SIG-M5 treated with dmso at 0.1 percent for 504 hours (cell line): ENCODE data around the gene EREG.
"Not testable (repeated sequence)": the region's sequence is repeated elsewhere in the genome, so short reads cannot be mapped to it uniquely, and the experiment has no call there.

Source experiments
- DNase-seq: peaks from one replicate; lab custom pipeline; 2025; ENCODE audit not compliant: unreplicated experiment; lab: John Stamatoyannopoulos, UW

Gene EREG

DNA sequence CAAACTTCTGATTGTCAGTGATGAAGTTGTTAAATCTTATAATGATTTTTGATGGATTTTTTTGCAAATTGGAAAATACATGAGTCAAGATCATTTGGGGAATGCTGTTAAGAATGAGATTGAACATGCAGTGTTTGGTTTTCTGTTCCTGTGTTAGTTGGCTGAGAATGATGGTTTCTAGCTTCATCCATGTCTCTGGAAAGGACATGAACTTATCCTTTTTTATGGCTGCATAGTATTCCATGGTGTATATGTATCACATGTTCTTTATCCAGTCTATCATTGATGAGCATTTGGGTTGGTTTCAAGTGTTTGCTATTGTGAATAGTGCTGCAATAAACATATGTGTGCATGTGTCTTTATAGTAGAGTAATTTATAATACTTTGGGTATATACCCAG is 24.5 kb upstream of the EREG start:
- not testable (repeated sequence) for DNase-seq

- no peak for DNase-seq
Measured at GRCh38 chr4:74344031-74344430, 20.9 kb upstream of the EREG start.

DNA sequence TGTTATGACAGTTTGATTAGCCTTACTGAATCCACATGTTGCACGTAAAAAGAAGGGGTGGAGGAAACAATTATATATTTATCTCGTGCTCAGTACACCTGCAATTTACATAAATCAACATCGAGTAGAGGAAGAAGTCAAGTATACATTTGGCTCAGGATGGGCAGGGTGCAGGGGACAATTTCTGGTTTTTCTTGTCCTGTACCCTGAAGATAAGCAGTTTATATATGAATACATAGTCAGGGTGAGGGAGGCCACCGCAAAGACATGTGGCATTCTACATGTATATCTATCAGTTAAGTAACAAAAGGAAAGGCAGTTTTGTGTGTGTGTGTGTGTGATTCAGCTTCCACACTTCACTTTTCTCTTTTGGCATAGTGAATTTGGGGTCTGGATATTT is 11.1 kb upstream of the EREG start:
- DNase-seq: no peak

DNA sequence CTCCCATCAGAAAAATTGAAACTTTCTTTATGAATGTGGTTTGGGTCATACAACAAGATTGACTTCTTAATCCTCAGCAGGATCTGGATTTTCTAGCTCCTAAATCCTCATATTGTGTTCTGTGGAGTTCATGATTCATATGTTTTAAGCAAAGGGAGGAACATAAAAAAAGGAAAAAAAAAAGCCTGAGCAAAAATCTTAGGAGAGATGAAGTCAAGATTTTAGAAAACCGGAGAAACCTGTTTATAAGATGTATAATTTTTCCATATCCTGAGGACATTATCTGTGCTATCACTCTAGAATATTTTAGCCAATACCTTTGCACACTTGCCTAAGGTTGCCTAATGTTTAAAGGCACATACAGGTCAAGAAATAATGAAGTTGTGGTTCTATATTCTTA is 7.0 kb upstream of the EREG start:
- no peak for DNase-seq

GRCh38 chr4:74361671-74362070 is 3.3 kb upstream of the EREG start:
- no peak for DNase-seq

DNA sequence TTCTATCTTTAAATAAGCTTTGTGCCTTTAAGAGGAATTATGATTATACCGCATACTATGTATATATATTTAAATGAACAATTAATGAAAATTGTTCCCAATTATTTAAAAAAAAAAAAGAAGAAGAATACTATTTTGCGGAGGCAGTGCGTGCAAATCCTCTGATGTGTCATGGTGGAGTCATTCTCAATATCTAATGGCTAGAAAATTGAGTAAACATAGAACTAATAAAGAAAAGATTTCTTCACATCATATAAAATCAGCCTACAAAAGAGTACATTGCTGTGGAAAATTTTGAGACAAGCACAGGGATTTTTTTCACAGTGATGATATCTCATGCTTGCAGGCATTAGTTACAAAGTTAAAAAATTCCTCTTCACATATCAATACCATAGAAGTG is 2.6 kb upstream of the EREG start:
- DNase-seq: no peak

GRCh38 chr4:74364256-74364651 is 691 bp upstream of the EREG start:
- DNase-seq: no peak

GRCh38 chr4:74365761-74366160 is 816 bp downstream of the EREG start:
- no peak for DNase-seq

- no peak for DNase-seq
Measured at GRCh38 chr4:74366367-74366911, 1.5 kb downstream of the EREG start.

DNA sequence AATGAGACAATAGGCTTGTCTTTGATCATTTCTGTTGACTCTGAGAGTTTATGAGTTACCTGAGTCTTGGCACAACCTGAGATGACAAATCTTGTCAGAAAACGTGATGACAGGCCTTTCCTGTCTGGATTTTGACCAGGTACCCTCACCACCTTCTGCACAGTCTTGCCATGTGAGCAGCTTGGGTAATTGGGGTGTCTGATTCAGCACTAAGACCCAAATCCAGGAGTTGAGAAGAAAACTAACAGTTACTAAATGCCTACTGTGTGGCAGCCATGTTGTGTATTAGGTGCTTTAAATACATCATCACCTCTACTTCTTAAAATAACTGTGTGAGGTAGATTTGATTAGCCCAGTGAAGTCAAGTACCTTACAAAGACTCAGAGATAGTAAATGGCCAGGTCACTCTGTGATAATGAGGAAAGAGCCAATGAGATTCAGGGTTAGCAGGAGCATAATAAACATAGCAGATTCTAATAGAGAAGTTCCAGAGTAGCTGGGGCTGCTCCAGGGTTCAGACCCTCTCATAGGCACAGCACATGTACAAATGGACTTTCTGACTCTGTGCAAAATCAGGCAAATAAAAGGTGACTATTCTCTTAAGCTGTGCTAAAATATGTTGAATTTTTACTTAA is 2.8 kb downstream of the EREG start:
- no peak for DNase-seq

DNA sequence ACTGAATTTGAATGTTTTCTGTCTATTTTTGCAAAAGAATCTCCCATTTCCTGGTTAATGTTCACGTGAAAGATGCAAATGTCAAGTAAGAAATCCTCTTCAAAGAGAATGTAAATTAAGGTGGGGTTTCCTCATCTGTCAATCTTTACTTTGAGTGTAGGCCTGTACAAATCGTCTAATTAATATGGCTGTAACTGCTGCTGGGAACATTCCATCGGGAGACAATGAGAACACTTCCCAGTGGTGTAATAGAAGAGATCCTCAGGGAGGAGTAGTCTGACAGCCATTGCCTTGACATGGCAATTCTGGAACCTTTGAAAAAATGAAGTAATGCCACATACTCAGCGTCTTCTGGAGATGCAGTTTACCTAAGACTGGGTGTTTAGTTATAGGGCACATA is 3.7 kb downstream of the EREG start:
- DNase-seq: no peak

DNA sequence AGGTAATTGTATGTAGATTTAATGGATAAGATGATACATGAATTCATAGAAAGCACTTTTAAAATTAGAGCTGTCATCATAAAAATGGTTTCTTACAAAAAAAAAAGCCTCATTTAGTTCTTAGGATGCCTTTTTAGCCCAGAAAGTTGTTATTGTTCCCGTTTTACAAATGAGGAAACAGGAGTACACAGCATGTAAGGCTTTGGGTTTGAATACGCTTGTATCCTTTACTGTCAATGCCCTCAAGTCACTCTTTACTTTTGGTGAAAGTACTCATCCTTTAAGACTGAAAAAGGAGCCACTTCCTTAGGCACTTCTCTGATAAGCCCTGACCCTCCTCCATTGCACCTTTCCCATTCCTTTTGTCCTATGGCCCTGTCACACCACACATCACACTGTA is 4.9 kb downstream of the EREG start:
- DNase-seq: no peak

DNA sequence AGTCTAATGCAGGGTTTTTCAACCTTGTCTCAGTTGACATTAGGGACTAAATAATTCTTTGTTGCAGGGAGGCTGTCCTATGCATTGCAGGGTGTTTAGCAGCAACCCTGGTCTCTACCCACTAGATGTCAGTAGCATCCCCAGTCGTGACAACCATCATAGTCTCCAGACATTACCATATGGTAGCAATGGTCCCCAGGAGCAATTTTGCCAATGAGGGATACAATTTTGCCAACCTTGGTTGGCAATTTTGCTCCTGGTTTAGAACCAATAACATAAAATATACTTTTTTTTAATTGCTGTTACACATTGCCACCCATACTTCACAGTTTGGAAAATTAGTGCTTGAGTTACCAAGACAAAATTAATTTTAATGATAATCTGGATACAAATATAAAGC is 6.0 kb downstream of the EREG start:
- DNase-seq: peak; percentile 37

- DNase-seq: no peak
Measured at GRCh38 chr4:74374128-74374527, 9.2 kb downstream of the EREG start.

DNA sequence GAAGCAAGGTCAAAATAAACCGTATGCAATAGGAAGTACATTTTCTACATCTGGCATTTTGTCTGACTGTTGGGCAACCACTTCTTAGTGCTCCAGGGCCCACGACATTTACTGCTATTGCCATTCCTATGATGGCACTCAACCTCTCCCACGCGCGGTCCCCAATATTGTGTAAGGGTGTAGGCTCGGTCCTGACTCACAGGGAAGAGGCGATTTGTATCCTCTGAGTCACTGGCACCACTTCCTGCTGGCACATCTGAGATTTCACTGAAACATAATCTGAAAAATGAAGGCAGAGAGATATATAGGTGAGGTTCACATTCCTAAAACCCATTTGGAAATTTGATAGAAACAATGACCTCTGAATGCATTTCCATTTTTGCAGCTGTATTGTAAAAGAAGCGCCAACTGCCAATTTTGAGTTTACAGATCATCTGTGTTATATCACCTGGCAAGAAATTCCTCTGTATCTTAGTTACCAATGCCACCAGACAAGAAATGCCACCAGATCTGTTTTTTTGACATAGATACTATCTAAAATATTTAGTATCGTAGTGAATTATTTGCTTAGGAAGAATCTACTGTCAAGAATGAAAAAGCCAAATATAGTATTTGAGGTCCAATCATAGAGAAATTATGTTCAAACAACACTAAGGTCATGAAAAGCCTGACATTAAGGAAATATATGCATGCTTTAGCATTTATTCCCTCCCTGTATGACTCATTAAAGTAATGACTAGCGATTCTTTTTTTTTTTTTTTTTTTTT is 9.8 kb downstream of the EREG start:
- peak; percentile 53 for DNase-seq

DNA sequence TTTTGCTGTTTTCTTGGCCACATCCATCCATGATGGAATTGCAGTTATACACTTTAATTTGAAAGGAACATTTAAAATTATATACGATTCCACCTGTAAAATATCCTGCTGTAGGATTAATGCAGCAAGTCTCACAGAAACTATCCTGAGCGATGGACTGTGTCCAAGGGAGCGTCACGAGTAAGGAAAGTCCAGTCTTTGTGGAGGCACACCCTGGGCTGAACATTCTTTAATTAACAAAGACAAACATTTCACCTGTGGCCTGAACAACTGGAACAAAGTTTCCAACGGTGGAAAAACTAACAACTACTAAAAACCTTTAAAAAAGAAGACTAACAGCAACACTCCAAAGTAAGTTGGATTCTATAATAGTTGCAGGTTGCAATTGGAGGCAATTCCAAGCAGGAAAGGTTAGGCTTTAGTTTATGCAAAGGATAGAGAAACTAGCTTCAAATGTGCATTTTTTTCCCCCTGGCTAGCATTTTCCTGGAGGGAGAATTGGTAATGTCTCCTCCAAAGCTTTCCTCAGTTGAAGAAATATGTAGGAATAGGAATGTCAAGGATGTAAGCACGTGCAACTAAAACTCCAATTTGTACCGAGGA is 11.0 kb downstream of the EREG start:
- no peak for DNase-seq

GRCh38 chr4:74376888-74377483 is 12.0 kb downstream of the EREG start:
- DNase-seq: peak; percentile 46

GRCh38 chr4:74377714-74378113 is 12.8 kb downstream of the EREG start:
- DNase-seq: no peak

- DNase-seq: no peak
Measured at GRCh38 chr4:74378573-74378972, 13.6 kb downstream of the EREG start.

DNA sequence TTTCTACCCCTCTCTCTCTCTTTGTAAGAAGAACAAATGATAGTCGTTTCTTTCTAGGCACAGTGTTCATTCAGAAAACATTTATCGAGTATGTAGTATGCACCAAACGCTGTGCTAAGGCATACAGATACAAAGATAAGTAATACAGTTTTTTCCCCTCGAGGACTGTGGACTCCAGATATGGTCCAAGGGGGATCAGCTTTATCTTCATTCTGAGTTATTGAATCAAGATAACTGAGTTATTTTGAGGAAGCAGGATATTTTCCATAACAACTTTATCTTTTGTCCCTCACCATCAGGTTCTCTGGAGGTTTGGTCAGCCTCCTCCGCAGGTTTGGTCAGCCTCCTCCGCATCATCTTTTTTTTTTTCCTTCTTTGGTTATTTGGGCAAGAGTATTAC is 15.0 kb downstream of the EREG start:
- no peak for DNase-seq

- no peak for DNase-seq
Measured at GRCh38 chr4:74385386-74385785, 20.4 kb downstream of the EREG start.

GRCh38 chr4:74386159-74386558 is 21.2 kb downstream of the EREG start:
- no peak for DNase-seq
